ENCODE results near the gene FOXO3.

Gene FOXO3

GRCh38 chr6:108712946-108713345, 152.2 kb downstream of the FOXO3 start:
- no peak for DNase-seq
- ATAC-seq = no peak

- ATAC-seq = no peak
- DNase-seq = no peak
These were observed 153.5 kb downstream of the FOXO3 start for GRCh38 chr6:108714101-108714765.

- DNase-seq (no peak), ATAC-seq (no peak)
These were observed 154.2 kb downstream of the FOXO3 start for GRCh38 chr6:108714766-108715414.

- no peak for ATAC-seq
- DNase-seq = no peak
These were observed 155.1 kb downstream of the FOXO3 start for GRCh38 chr6:108715832-108716231.

GRCh38 chr6:108716801-108717791, 156.4 kb downstream of the FOXO3 start:
- ATAC-seq (no peak), DNase-seq (no peak)

GRCh38 chr6:108719477-108719876, 158.8 kb downstream of the FOXO3 start:
- no peak for DNase-seq
- ATAC-seq = no peak

GRCh38 chr6:108720827-108721226, 160.1 kb downstream of the FOXO3 start:
- ATAC-seq (no peak), DNase-seq (no peak)

GRCh38 chr6:108721286-108721685, 160.6 kb downstream of the FOXO3 start:
- ATAC-seq = no peak
- no peak for DNase-seq

GRCh38 chr6:108723594-108723993, 162.9 kb downstream of the FOXO3 start:
- ATAC-seq (no peak), DNase-seq (no peak)

GRCh38 chr6:108726726-108727339, 166.1 kb downstream of the FOXO3 start:
- DNase-seq = no peak

GRCh38 chr6:108727966-108728730, 167.4 kb downstream of the FOXO3 start:
- DNase-seq (no peak), ATAC-seq (no peak)

More at GRCh38 chr6:108726726-108727339, 166.1 kb downstream of the FOXO3 start:
- ATAC-seq = no peak

- no peak for ATAC-seq
These were observed 168.1 kb downstream of the FOXO3 start for GRCh38 chr6:108728826-108729225.

GRCh38 chr6:108730635-108731515, 170.2 kb downstream of the FOXO3 start:
- DNase-seq = no peak
- ATAC-seq = no peak

More at GRCh38 chr6:108728826-108729225, 168.1 kb downstream of the FOXO3 start:
- no peak for DNase-seq

GRCh38 chr6:108732091-108732870, 171.6 kb downstream of the FOXO3 start:
- no peak for ATAC-seq

GRCh38 chr6:108733051-108733450, 172.3 kb downstream of the FOXO3 start:
- DNase-seq (no peak), ATAC-seq (no peak)

More at GRCh38 chr6:108732091-108732870, 171.6 kb downstream of the FOXO3 start:
- DNase-seq = no peak

GRCh38 chr6:108733706-108734265, 173.1 kb downstream of the FOXO3 start:
- DNase-seq = no peak
- no peak for ATAC-seq
